NCI-H2227 (cell line): ENCODE measurements around the gene ASB1.

Experiments
- DNase-seq: peaks from one replicate; lab custom pipeline; 2025; ENCODE audit not compliant: unreplicated experiment; lab: John Stamatoyannopoulos, UW

ASB1 gene

DNA sequence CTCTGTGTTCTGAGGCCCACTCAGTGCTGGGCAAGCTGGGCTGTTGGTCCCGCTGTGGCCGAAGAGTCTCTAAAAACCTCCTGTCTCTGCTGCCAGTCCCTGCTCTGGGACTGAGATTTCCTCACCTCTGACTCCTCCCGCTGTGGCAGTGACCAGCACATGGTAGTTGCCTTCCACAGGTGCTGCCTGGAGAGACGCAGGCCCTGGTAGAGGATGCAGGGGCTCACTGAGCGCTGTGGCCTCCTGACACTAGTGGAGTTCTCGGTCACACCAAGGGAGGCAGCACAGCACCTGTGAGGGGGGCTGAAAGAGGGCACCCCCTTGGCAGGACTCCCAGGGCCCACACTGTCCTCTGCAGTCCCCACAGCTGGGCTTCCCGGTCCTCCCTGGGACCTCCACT is 3.8 kb upstream of the ASB1 start:
- DNase-seq: no peak

DNA sequence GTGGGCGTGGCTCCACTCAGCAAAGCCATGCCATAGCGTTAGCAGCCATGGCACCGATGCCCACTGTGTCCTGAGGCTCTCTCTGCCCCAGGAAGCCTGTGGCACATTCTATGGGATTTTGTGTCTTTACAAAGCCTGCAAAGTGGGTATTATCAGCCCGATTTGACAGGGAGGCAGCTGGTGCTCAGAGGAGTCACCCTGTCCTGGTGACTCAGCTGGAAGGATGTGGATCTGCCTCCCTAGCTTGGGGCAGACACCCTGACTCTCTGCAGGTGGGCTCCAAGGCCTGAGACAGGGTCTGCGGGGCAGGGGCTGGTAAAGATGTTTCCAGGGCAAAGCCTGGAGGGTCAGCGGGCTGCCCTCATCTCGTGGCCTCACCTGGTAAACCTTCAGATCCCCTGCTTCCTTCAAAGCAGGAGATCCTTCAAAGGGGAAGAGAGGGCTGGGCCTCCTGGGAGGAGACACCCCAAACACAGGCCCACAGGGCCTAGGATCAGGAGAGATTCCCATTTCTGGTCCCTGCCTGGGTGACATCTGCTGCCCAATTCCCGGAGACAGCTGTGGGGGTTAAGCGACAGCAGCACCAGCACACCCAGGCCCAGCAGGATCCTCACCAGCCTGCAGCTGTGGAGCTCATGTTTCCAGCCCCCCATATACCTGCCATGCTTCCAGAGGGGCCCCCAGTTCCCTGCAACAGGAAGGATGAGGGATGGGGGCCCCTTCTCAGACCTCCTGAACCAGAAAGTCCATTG is 3.0 kb upstream of the ASB1 start:
- no peak for DNase-seq

DNA sequence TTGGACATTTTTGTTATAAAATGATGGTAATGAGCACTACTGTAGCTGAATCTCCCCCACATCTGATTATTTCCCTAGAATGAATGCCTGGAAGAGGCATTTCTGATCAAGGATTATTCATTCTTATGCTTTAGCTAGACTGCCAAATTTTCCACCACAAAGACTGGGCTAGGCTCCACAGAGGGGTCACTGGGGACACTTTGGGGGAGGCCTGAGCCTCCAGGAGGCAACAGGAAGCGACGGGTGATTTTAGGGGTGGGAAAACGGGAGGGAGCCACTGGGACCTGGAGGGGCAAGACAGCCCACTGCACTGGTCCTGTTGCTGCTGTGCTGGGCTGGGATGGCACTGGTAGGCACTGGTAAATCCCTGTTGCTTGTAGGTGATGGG is 2.4 kb upstream of the ASB1 start:
- no peak for DNase-seq

DNA sequence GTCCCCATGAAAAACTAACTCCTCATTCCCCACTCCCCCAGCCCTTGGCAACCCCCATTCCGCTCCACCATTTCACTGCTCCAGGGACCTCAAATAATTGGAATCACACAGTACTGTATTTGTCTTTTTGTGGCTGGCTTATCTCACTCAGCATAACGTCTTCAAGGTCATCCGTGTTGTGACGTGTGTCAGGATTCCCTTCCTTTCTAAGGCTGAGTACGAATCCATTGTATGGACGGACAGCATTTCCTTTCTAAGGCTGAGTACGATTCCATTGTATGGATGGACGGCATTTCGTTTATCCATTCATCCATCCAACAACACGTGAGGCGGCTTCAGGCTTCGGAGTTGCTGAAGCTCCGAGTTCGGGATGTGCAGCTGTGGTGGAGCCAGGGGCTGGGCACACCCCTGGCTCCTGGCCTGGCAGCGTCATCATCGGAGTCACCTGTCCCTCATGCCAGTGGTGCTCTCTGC is 1.2 kb upstream of the ASB1 start:
- DNase-seq: peak; percentile 46

DNA sequence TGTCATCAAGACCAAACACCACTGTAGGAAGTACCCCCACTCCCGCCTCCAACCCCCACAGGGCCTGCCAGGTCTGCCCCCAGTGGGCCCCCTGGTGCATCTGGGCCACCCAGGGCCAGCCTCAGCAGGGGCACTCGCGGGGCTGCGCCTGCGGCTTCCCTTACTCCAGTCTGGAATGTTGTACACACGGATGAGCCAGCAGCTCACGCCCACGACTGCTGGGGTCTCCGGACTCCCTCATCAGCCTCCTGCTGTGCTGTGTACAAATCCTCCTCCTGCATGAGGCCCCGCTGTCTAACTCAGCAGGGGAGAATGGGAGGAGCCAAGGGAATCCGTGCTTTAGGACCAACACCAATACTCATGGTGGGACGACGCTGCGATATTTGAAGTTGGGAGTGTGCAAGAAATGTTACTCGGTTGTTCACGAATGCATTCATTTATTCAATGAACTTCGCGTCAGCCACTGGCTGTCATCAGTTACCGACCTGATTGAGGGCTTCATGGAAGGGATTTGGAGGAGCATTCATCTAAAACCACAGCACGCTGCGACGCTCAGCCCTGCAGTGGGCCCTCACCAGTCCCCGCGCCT is 654 bp upstream of the ASB1 start:
- DNase-seq: peak; percentile 61

- DNase-seq: peak; percentile 22
These were observed 872 bp downstream of the ASB1 start for GRCh38 chr2:238427435-238428162.

- DNase-seq: no peak
These were observed 2.1 kb downstream of the ASB1 start for GRCh38 chr2:238428866-238429265.

- no peak for DNase-seq
These were observed 4.1 kb downstream of the ASB1 start for GRCh38 chr2:238430781-238431180.

GRCh38 chr2:238431456-238431855 is 4.7 kb downstream of the ASB1 start:
- no peak for DNase-seq

GRCh38 chr2:238433300-238433915 is 6.7 kb downstream of the ASB1 start:
- DNase-seq: no peak

DNA sequence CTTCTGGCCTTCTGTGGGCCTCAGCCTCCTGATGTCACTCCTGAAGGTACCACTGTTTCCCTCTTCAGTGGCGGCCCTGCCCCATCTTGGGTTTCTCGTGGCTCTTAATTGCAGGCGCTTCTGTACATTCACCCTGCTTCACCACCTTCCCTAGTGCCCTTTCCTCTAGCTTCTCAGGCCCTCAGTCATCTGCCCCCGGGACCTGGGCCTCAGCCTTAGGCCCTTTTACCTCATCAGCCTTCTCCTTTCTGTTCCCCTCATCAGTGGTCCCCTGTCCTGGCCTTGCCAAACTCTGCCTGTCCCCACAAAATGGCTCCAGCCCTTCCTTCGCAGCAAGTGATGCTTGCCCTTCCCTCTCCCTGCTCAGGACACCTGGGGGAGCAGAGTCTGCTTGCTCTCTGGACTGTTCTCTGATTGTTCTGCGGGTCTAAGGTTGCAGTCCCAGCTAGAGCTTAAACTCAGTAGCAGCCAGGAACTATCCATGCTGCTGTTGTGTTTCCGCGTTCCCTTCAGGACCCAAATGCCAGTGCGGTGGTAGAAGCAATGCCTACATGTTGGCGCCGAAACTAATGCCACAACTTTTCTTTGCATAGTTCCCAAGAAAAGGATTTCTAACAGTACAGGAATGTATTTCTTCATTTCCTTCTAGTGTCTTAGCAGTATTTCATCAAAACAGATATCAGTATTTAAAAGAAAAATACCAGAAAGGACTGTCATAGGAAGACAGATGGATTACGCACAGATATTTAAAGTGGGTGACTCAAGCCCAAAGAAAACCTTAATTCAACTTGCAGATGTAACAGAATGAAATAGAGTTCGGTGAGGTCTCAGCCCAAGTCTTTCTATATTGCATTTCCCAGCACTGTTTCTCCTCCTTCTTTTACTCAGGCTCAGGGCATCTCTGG is 7.5 kb downstream of the ASB1 start:
- no peak for DNase-seq

DNA sequence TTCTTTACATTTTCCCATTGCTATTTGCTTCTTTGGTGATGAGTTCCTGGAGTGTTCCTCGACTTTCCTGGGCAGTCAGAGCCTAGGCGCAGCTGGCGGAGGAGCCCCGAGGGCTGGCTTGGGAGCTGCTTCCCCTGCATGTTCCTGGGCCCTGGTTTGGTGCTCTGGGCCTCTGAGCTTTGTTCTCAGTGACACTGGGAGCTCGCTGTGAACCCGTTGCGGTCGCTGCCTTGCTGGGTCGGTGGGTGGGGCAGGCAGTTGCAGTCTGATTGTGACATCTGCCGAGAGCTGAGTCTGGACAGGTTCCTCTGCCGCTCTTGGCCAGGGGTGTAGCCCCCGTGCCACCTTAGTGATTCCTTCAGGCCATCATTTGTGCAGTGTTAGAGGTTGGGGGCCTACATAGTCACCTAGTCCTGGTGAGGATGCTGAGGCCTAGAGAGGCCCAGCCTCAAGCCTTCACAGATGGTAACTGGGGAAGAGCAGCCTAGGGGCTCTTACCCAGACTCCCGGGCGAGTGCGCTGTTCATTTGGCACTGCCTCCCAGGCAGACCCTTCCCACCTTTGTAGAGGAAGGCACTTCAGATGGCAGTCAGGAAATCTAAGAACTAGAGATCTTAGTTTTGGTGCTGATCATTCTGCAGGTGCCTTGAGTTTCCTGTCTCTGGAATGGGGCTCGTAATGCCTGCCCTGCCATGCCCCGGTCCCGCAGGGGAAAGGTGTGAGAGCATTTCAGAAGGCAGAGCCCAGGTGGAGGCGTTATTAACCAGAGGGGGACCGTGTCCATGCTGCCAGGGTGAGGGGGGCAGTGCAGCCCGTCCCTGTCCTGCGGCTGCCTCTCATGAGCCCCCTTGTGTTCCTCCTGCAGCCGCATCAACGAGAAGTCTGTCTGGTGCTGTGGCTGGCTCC is 8.4 kb downstream of the ASB1 start:
- no peak for DNase-seq

GRCh38 chr2:238435752-238436096 is 9.0 kb downstream of the ASB1 start:
- no peak for DNase-seq

DNA sequence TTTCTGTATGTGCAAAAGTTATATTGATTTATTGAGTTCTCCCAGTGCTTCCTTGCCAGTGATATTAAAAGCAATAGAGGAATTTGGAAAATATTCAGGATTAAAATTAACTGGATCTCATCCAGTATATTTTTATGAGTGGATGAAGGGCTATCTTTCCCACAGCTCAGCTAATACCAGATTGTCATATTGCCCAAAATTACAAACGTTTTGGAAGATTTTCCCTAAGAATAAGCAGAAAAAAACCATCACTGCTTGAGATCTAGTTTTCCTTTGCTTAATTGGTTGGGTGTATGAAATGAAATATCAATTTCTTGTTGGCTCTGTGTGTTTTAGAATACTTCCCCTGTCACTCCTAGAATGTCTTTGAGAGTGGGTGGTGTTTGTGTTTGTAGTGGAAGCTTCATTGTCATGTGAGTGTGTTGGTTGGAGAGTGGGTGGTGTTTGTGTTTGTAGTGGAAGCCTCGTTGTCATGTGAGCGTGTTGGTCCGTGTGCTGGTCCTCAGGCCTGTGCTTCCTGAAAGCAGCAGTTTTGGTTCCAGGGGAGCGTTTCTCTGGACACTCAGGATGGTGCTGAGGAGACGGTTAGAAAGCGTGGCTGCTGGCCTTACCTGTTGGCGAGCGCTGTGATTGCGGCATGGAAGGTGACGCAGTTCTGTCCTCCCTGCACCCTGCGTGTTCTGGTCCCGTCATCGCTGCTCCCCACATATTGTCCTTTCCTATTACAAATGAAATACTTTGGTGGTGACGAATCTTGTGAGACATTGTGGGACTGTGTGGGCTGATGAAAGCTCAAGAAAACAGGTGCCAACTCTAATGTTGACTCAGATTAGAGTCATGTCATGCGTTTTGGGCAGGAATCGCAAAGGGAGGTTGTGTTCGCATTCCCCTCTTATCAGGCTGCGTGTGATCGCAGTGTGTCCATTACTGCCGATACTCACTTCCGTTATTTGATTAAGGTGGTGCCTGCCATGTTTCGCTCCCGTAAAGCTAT is 12.4 kb downstream of the ASB1 start:
- no peak for DNase-seq

DNA sequence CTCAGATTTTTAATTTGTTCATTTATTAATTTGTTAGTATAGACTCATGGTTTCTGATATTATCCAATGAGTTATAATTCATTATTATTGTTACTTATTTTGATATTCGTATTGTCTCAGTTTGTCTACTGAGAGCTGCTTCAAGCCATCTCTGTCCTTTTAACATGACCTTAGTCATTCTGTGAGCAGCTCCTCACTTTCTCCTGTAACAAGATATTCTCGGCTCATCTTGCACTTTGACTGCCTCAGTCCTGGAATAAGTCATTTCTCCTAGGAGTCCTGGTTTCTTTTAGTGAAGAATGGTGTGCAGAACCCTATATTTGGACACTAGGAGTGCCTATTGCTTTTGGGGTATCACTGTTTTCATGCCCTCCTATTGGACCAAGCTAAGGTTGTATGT is 13.2 kb downstream of the ASB1 start:
- no peak for DNase-seq

DNA sequence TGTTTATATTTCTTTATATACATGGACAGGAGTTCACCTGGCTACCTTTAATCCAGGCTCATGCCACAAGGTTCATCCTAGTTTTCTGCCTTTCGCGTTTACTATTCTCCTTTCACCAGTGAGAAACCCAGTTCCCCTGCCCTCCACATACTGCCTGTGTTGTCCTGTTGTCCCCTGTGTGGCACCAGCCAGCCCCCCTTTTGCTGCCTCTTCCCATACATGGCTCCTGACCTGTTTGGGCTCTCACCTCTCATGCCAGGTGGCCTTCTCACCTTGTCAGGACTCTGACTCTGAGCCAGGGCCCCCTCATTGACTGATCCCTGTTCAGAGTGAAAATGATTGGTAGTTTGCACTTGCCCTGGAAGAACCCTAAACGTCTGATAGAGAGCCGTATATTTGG is 13.6 kb downstream of the ASB1 start:
- DNase-seq: no peak

GRCh38 chr2:238440767-238441166 is 14.0 kb downstream of the ASB1 start:
- DNase-seq: no peak

GRCh38 chr2:238441262-238442114 is 14.8 kb downstream of the ASB1 start:
- DNase-seq: peak; percentile 25
